NT2/D1 (cell line): ENCODE data around the gene EIF5.

Source experiments
- SUZ12 ChIP-seq: IDR thresholded peaks from 2 replicates; pipeline ENCODE4 v1.6.1; 2011; ENCODE audit not compliant: insufficient read length, insufficient read depth; ENCODE audit errors: extremely low read depth
- YY1 ChIP-seq: IDR thresholded peaks from 2 replicates; pipeline ENCODE4 v1.6.1; 2011; ENCODE audit not compliant: insufficient read length, insufficient read depth
- ZNF274 ChIP-seq: IDR thresholded peaks from 2 replicates; pipeline ENCODE4 v1.6.1; 2011; ENCODE audit warnings: mild to moderate bottlenecking, low read depth, low read length

GRCh38 chr14:103326078-103326477 lies 8.0 kb upstream of the EIF5 start:
- no peak for TF ChIP-seq ZNF274
- TF ChIP-seq SUZ12, result no peak
- TF ChIP-seq YY1, result no peak
